Mammary epithelial cell (primary cell): ENCODE measurements around the gene PPP1R37.

Source experiments
- CTCF ChIP-seq, 2 donors: IDR thresholded peaks in 1 of 2; conservative IDR thresholded peaks in 1 of 2; 2 replicates each; pipeline ENCODE4 v1.5.1; 2011 to 2012; ENCODE audit warnings: inconsistent platforms in 2 of 2, low read length in 2 of 2, mild to moderate bottlenecking in 2 of 2, control low read depth in 1 of 2, low read depth in 1 of 2; ENCODE audit not compliant: insufficient read depth in 1 of 2; ENCODE audit errors: extremely low read depth in 1 of 2
- EZH2 ChIP-seq: IDR thresholded peaks from 2 replicates; pipeline ENCODE4 v1.6.1; 2012; ENCODE audit warnings: low read length, inconsistent platforms, borderline replicate concordance

- TF ChIP-seq CTCF (conservative IDR thresholded peaks at IDR 0.05 in 1 of 2, IDR thresholded peaks at IDR 0.05 in 1 of 2; ENCODE audit: extremely low read depth in 1 of 2, insufficient read depth in 1 of 2, low read depth in 1 of 2, low read length in 2 of 2) = no peak
- no peak for TF ChIP-seq EZH2
Measured at GRCh38 chr19:45159210-45159970, 66.4 kb downstream of the PPP1R37 start.
